Esophagus muscularis mucosa (tissue), 4 donors: ENCODE data around the gene ZEB2. TPM values are rescaled to one million over a fixed set of nuclear protein-coding genes. Genes with fewer than 3 reads are reported as not detected.

ENCODE experiments used
- DNase-seq: peaks from one replicate; pipeline ENCODE4 v3.0.0-alpha.2; 2017; ENCODE audit errors: extremely low spot score
- H3K27ac ChIP-seq, 4 donors: fragments of 200-600 bp; sonication (generic); replicated peaks in 1 of 4; 1 replicate in 3 of 4; 2 replicates in 1 of 4; pipeline ENCODE4 v1.5.1; 2016 to 2019; ENCODE audit warnings: mild to moderate bottlenecking in 1 of 4
- H3K27me3 ChIP-seq, 4 donors: fragments of 200-600 bp; sonication (generic); one replicate each; pipeline versions ENCODE4 v1.5.1 to v1.6.0; 2016 to 2019
- H3K36me3 ChIP-seq, 4 donors: fragments of 200-600 bp; sonication (generic); one replicate each; pipeline ENCODE4 v1.5.1; 2016 to 2019
- H3K4me1 ChIP-seq, 4 donors: fragments of 200-600 bp; sonication (generic); one replicate each; pipeline ENCODE4 v1.5.1; 2016 to 2019
- H3K4me3 ChIP-seq, 4 donors: fragments of 200-600 bp; sonication (generic); 1 replicate in 2 of 4; 2 replicates in 2 of 4; pipeline ENCODE4 v1.5.1; 2016 to 2019; ENCODE audit warnings: mild to moderate bottlenecking in 4 of 4, moderate library complexity in 1 of 4
- H3K9me3 ChIP-seq, 4 donors: fragments of 200-600 bp; sonication (generic); 1 replicate in 3 of 4; 2 replicates in 1 of 4; pipeline ENCODE4 v1.5.1; 2016 to 2019
- CTCF ChIP-seq, 3 experiments: fragments of 200-600 bp in 2 of 3; fragments of 450-650 bp in 1 of 3; sonication (generic) in 2 of 3; IDR thresholded peaks; one replicate each; pipeline ENCODE4 v1.5.1; 2017 to 2019; ENCODE audit warnings: antibody characterized with exemption in 3 of 3, mild to moderate bottlenecking in 2 of 3, moderate library complexity in 1 of 3
- EP300 ChIP-seq: sonication (generic); formaldehyde crosslinking; IDR thresholded peaks from one replicate; pipeline ENCODE4 v1.6.1; 2017; ENCODE audit warnings: antibody characterized with exemption
- POLR2A ChIP-seq: fragments of 450-650 bp; IDR thresholded peaks from one replicate; pipeline ENCODE4 v1.6.1; 2017; ENCODE audit warnings: antibody characterized with exemption, moderate library complexity, mild to moderate bottlenecking, low read depth
- POLR2AphosphoS5 ChIP-seq, 2 donors: sonication (generic); formaldehyde crosslinking; IDR thresholded peaks; one replicate each; pipeline ENCODE4 v1.6.1; 2017; ENCODE audit warnings: antibody characterized with exemption in 2 of 2
- WGBS: methylation state at CpG from one replicate; pipeline ENCODE4 v1.1.5; 2018; 5-methylcytosine and 5-hydroxymethylcytosine counted together
- intact Hi-C: fragments of 100-400 bp; cut with DNase I; formaldehyde crosslinking; loops from one replicate; pipeline ENCODE4 v1.15.1; 2023
- total RNA-seq, 4 donors: library from RNA; depleted of rRNA; stranded (reverse); fragments of >200 nt; gene quantifications; one replicate each; pipeline versions ENCODE4 v1.1.0 to v1.2.1, GENCODE V29; 2016

Gene ZEB2
- total RNA-seq, 4 donors from 2014 or later = 41.2 to 68.3 (median 55.7) TPM

- H3K27me3 ChIP-seq = no peaks in the 10 kb centered on the region
- no peak overlapping the region for H3K4me3 ChIP-seq
- TF ChIP-seq POLR2AphosphoS5 (IDR thresholded peaks at IDR 0.05) = peak in 1 of 2 donors; percentile 54
- no peak for TF ChIP-seq POLR2A
- no peak for TF ChIP-seq CTCF (IDR thresholded peaks at IDR 0.05)
- WGBS = 77% methylated on average over 5 of the region's 5 CpGs
- H3K27ac ChIP-seq = peak overlapping the region in 3 of 4 donors; percentile 1 to 62 (median 37)
- DNase-seq = no peak
- intact Hi-C loops = no loop called here
- peaks cover 0 to 8% (median 6%) of the 10 kb centered on the region in 4 donors for H3K4me1 ChIP-seq
- H3K9me3 ChIP-seq = no peaks in the 10 kb centered on the region
- H3K36me3 ChIP-seq = peaks cover 0 to under 1% (median 0%) of the 10 kb centered on the region in 4 donors
Measured at GRCh38 chr2:144414324-144414845, 105.5 kb downstream of the ZEB2 start.

GRCh38 chr2:144412709-144413108 lies 107.2 kb downstream of the ZEB2 start:
- peak overlapping the region in 2 of 4 donors; percentile 3 to 14 for H3K27ac ChIP-seq
- no peaks in the 10 kb centered on the region for H3K27me3 ChIP-seq
- 67% methylated on average over 2 of the region's 2 CpGs for WGBS
- H3K36me3 ChIP-seq = peaks cover 0 to 11% (median 0%) of the 10 kb centered on the region in 4 donors
- H3K4me1 ChIP-seq = peaks cover 0 to 8% (median 6%) of the 10 kb centered on the region in 4 donors
- no peak for DNase-seq
- intact Hi-C loops = no loop called here
- H3K9me3 ChIP-seq = no peaks in the 10 kb centered on the region
- TF ChIP-seq POLR2A (no peak), POLR2AphosphoS5 (IDR thresholded peaks at IDR 0.05) (peak in 1 of 2 donors; percentile 20), CTCF (IDR thresholded peaks at IDR 0.05) (no peak), EP300 (no peak)
- no peak overlapping the region for H3K4me3 ChIP-seq

GRCh38 chr2:144411473-144411872 lies 108.4 kb downstream of the ZEB2 start:
- DNase-seq = no peak
- intact Hi-C loops = no loop called here
- Histone ChIP-seq H3K4me1 (peaks cover 0 to 8% (median 6%) of the 10 kb centered on the region in 4 donors), H3K36me3 (peaks cover 0 to 11% (median 0%) of the 10 kb centered on the region in 4 donors), H3K4me3 (no peak overlapping the region), H3K27me3 (no peaks in the 10 kb centered on the region), H3K9me3 (no peaks in the 10 kb centered on the region), H3K27ac (no peak overlapping the region)
- TF ChIP-seq EP300 (no peak), CTCF (IDR thresholded peaks at IDR 0.05) (no peak), POLR2AphosphoS5 (IDR thresholded peaks at IDR 0.05) (no peak), POLR2A (no peak)
- WGBS = 86% methylated on average over 7 of the region's 7 CpGs

- TF ChIP-seq CTCF (IDR thresholded peaks at IDR 0.05) (no peak), POLR2A (no peak), POLR2AphosphoS5 (IDR thresholded peaks at IDR 0.05) (no peak), EP300 (no peak)
- intact Hi-C loops = no loop called here
- Histone ChIP-seq H3K36me3 (peaks cover 0 to 11% (median 0%) of the 10 kb centered on the region in 4 donors), H3K27ac (no peak overlapping the region), H3K4me1 (peaks cover under 1 to 13% (median 10%) of the 10 kb centered on the region in 4 donors), H3K4me3 (no peak overlapping the region), H3K9me3 (no peaks in the 10 kb centered on the region), H3K27me3 (peaks cover 0 to under 1% (median 0%) of the 10 kb centered on the region in 4 donors)
- DNase-seq = no peak
Measured at GRCh38 chr2:144409241-144409640, 110.7 kb downstream of the ZEB2 start.

GRCh38 chr2:144407262-144407661 lies 112.7 kb downstream of the ZEB2 start:
- H3K4me1 ChIP-seq = peaks cover 7 to 13% (median 8%) of the 10 kb centered on the region in 4 donors
- peaks cover 0 to 11% (median 3%) of the 10 kb centered on the region in 4 donors for H3K36me3 ChIP-seq
- intact Hi-C loops = no loop called here
- DNase-seq = no peak
- no peak overlapping the region for H3K27ac ChIP-seq
- TF ChIP-seq POLR2AphosphoS5 (IDR thresholded peaks at IDR 0.05) (no peak), EP300 (no peak)
- H3K27me3 ChIP-seq = peaks cover 0 to 5% (median 0%) of the 10 kb centered on the region in 4 donors
- no peak overlapping the region for H3K4me3 ChIP-seq
- no peaks in the 10 kb centered on the region for H3K9me3 ChIP-seq
